HG02623 (cell line): Measurements from ENCODE around the gene MCM10.
"Not testable (repeated sequence)": the region's sequence is repeated elsewhere in the genome, so short reads cannot be mapped to it uniquely, and the experiment has no call there.

ENCODE experiments used
- ATAC-seq: cut with Tn5 transposase; IDR thresholded peaks from one replicate; pipeline ENCODE4 v1.9.1; 2021; ENCODE audit warnings: moderate library complexity; ENCODE audit not compliant: unreplicated experiment

MCM10 gene

GRCh38 chr10:13219685-13220670, 58.6 kb downstream of the MCM10 start:
- ATAC-seq, result no peak

- ATAC-seq, result no peak
Measured at GRCh38 chr10:13221572-13221971, 60.2 kb downstream of the MCM10 start.

- ATAC-seq, result no peak
Measured at GRCh38 chr10:13222151-13222550, 60.8 kb downstream of the MCM10 start.

- ATAC-seq, result no peak
Measured at GRCh38 chr10:13222566-13222965, 61.2 kb downstream of the MCM10 start.

- ATAC-seq, result no peak
Measured at GRCh38 chr10:13223241-13223640, 61.9 kb downstream of the MCM10 start.

- ATAC-seq, result no peak
Measured at GRCh38 chr10:13224210-13224995, 63.0 kb downstream of the MCM10 start.

- ATAC-seq, result no peak
Measured at GRCh38 chr10:13225601-13226000, 64.2 kb downstream of the MCM10 start.

- no peak for ATAC-seq
Measured at GRCh38 chr10:13227031-13227430, 65.7 kb downstream of the MCM10 start.

- ATAC-seq, result no peak
Measured at GRCh38 chr10:13231190-13231589, 69.8 kb downstream of the MCM10 start.

GRCh38 chr10:13231808-13232207, 70.5 kb downstream of the MCM10 start:
- no peak for ATAC-seq

- ATAC-seq, result no peak
Measured at GRCh38 chr10:13233358-13233757, 72.0 kb downstream of the MCM10 start.

- ATAC-seq, result no peak
Measured at GRCh38 chr10:13234172-13234571, 72.8 kb downstream of the MCM10 start, which contains the start of gene UCMA. UCMA (minus strand) TSS chr10:13234374; CDS start chr10:13234258, 116 bp downstream.

GRCh38 chr10:13234736-13235135, 73.4 kb downstream of the MCM10 start:
- not testable (repeated sequence) for ATAC-seq

- ATAC-seq, result no peak
Measured at GRCh38 chr10:13236638-13237037, 75.3 kb downstream of the MCM10 start.

- no peak for ATAC-seq
Measured at GRCh38 chr10:13238271-13239077, 77.1 kb downstream of the MCM10 start.

- ATAC-seq, result no peak
Measured at GRCh38 chr10:13239923-13240322, 78.6 kb downstream of the MCM10 start.

- ATAC-seq, result no peak
Measured at GRCh38 chr10:13241613-13242012, 80.3 kb downstream of the MCM10 start.

- not testable (repeated sequence) for ATAC-seq
Measured at GRCh38 chr10:13242260-13242659, 80.9 kb downstream of the MCM10 start.

- ATAC-seq, result no peak
Measured at GRCh38 chr10:13247246-13247645, 85.9 kb downstream of the MCM10 start.

GRCh38 chr10:13247784-13248183, 86.4 kb downstream of the MCM10 start:
- no peak for ATAC-seq

GRCh38 chr10:13253726-13254125, 92.4 kb downstream of the MCM10 start:
- ATAC-seq, result no peak
